Glutamatergic neuron (in vitro differentiated cells): Measurements from ENCODE around the gene SERGEF. TPM values are rescaled to one million over a fixed set of nuclear protein-coding genes. Genes with fewer than 3 reads are reported as not detected.

Source experiments
- DNase-seq: peaks from one replicate; pipeline ENCODE4 v3.0.0; 2022
- H3K27ac Mint-ChIP-seq: one replicate; pipeline ENCODE4 v1.8.0; 2020; ENCODE audit warnings: mild to moderate bottlenecking, mixed read lengths, inconsistent platforms; ENCODE audit not compliant: unreplicated experiment
- H3K27me3 Mint-ChIP-seq: one replicate; pipeline ENCODE4 v1.8.0; 2020; ENCODE audit warnings: mild to moderate bottlenecking, moderate library complexity, mixed read lengths, inconsistent platforms; ENCODE audit not compliant: unreplicated experiment
- H3K36me3 Mint-ChIP-seq: one replicate; pipeline ENCODE4 v1.8.0; 2020; ENCODE audit warnings: mild to moderate bottlenecking, mixed read lengths, inconsistent platforms; ENCODE audit not compliant: unreplicated experiment
- H3K4me1 Mint-ChIP-seq: one replicate; pipeline ENCODE4 v1.8.0; 2020; ENCODE audit warnings: mild to moderate bottlenecking, low read depth, mixed read lengths, inconsistent platforms; ENCODE audit not compliant: unreplicated experiment
- H3K4me3 Mint-ChIP-seq: one replicate; pipeline ENCODE4 v1.8.0; 2020; ENCODE audit warnings: mild to moderate bottlenecking, mixed read lengths, inconsistent platforms; ENCODE audit not compliant: unreplicated experiment
- H3K9me3 Mint-ChIP-seq: one replicate; pipeline ENCODE4 v1.8.0; 2020; ENCODE audit warnings: mild to moderate bottlenecking, moderate library complexity, mixed read lengths, inconsistent platforms; ENCODE audit not compliant: unreplicated experiment
- CTCF ChIP-seq: fragments of 200-600 bp; sonication (generic); IDR thresholded peaks from one replicate; pipeline ENCODE4 v1.5.0; 2021; ENCODE audit not compliant: partially characterized antibody, unreplicated experiment
- total RNA-seq: library from RNA; stranded (reverse); fragmentation: NEBNext Ultra II Directional; extraction: Animal tissue kit (Norgen Biotek cat#: 25700); gene quantifications from one replicate; pipeline ENCODE4 v1.2.1, GENCODE V29; 2021; ENCODE audit not compliant: unreplicated experiment

The SERGEF gene
- total RNA-seq, 1 donor from 2014 or later = 42.5 TPM

GRCh38 chr11:17828311-17828751 lies 184.5 kb downstream of the SERGEF start:
- no peak for TF ChIP-seq CTCF
- H3K4me1 Mint-ChIP-seq = peaks cover 18% of the 10 kb centered on the region
- H3K27me3 Mint-ChIP-seq = peaks cover 2% of the 10 kb centered on the region
- no peaks in the 10 kb centered on the region for H3K36me3 Mint-ChIP-seq
- no peaks in the 10 kb centered on the region for H3K9me3 Mint-ChIP-seq
- no peak overlapping the region for H3K4me3 Mint-ChIP-seq
- peak overlapping the region; percentile 69 for H3K27ac Mint-ChIP-seq
- DNase-seq = peak; percentile 62

GRCh38 chr11:17827006-17827405 lies 185.8 kb downstream of the SERGEF start:
- DNase-seq = no peak
- Mint-ChIP-seq H3K4me1 (peaks cover 21% of the 10 kb centered on the region), H3K27me3 (peaks cover 2% of the 10 kb centered on the region), H3K4me3 (no peak overlapping the region), H3K36me3 (no peaks in the 10 kb centered on the region), H3K27ac (no peak overlapping the region), H3K9me3 (no peaks in the 10 kb centered on the region)
- no peak for TF ChIP-seq CTCF

GRCh38 chr11:17822401-17822781 lies 190.5 kb downstream of the SERGEF start:
- peaks cover 2% of the 10 kb centered on the region for H3K9me3 Mint-ChIP-seq
- no peak for DNase-seq
- H3K27me3 Mint-ChIP-seq = peaks cover 2% of the 10 kb centered on the region
- H3K4me3 Mint-ChIP-seq = no peak overlapping the region
- TF ChIP-seq CTCF = no peak
- no peak overlapping the region for H3K27ac Mint-ChIP-seq
- peaks cover 14% of the 10 kb centered on the region for H3K4me1 Mint-ChIP-seq
- H3K36me3 Mint-ChIP-seq = no peaks in the 10 kb centered on the region

GRCh38 chr11:17821648-17822400 lies 191.0 kb downstream of the SERGEF start:
- Mint-ChIP-seq H3K27me3 (peaks cover 2% of the 10 kb centered on the region), H3K27ac (no peak overlapping the region), H3K4me1 (peaks cover 9% of the 10 kb centered on the region), H3K9me3 (peaks cover 2% of the 10 kb centered on the region), H3K36me3 (no peaks in the 10 kb centered on the region), H3K4me3 (no peak overlapping the region)
- no peak for DNase-seq
- TF ChIP-seq CTCF = no peak

- no peak for TF ChIP-seq CTCF
- no peak for DNase-seq
- peaks cover 2% of the 10 kb centered on the region for H3K9me3 Mint-ChIP-seq
- H3K27me3 Mint-ChIP-seq = no peaks in the 10 kb centered on the region
- peaks cover 19% of the 10 kb centered on the region for H3K4me1 Mint-ChIP-seq
- no peaks in the 10 kb centered on the region for H3K36me3 Mint-ChIP-seq
- H3K27ac Mint-ChIP-seq = no peak overlapping the region
- no peak overlapping the region for H3K4me3 Mint-ChIP-seq
These were observed 196.5 kb downstream of the SERGEF start for GRCh38 chr11:17816232-17816931.
